ENCODE measurements around the gene RHBDF2. TPM values are rescaled to one million over a fixed set of nuclear protein-coding genes. Genes with fewer than 3 reads are reported as not detected.

RHBDF2 gene
- total RNA-seq, 1 experiment from 2014 or later, result 52.3 TPM

DNA sequence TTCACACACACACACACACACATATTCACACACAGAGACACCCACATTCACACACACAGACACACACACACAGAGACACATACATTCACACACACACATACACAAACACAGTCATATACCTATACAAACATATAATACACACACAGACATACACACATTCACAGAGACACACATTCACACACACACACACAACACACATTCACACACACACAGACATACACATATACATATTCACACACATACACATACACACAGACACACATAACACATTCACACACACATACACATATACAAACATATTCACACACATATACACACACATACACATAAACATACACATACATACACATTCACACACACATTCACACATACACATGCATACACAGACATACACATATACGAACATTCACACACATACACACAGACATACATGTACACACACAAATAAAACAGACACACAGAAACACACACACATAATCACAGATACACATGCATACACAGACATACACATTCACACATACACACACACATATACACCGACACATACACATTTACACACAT lies 46.5 kb upstream of the RHBDF2 start:
- peaks cover 35% of the 10 kb centered on the region for H3K4me1 ChIP-seq (ENCODE audit: insufficient read depth, low read length)
- no peak overlapping the region for H3K4me3 ChIP-seq (ENCODE audit: low read length)
- POLR2A ChIA-PET (ENCODE audit: unreplicated experiment), result no interaction called here
- H2AFZ ChIP-seq (ENCODE audit: low read length), result no peak overlapping the region
- CTCF ChIA-PET, result interaction anchor here (1.5 to 1.7 kb wide), 2 partner anchors 24 to 63 kb away, joined by 3 to 21 read pairs; no protein-coding TSS in a partner anchor
- no peaks in the 10 kb centered on the region for H3K79me2 ChIP-seq (ENCODE audit: low read length)
- H3K9ac ChIP-seq (ENCODE audit: low read length), result peak overlapping the region; percentile 90
- no peaks in the 10 kb centered on the region for H3K36me3 ChIP-seq (ENCODE audit: low read depth, low read length)
- no peak for TF ChIP-seq EZH2phosphoT487 (IDR thresholded peaks at IDR 0.05; ENCODE audit: borderline replicate concordance, low read length)
- no peak for TF ChIP-seq EZH2 (IDR thresholded peaks at IDR 0.05; ENCODE audit: low read length, unreplicated experiment)
- TF ChIP-seq, protein P1, sequence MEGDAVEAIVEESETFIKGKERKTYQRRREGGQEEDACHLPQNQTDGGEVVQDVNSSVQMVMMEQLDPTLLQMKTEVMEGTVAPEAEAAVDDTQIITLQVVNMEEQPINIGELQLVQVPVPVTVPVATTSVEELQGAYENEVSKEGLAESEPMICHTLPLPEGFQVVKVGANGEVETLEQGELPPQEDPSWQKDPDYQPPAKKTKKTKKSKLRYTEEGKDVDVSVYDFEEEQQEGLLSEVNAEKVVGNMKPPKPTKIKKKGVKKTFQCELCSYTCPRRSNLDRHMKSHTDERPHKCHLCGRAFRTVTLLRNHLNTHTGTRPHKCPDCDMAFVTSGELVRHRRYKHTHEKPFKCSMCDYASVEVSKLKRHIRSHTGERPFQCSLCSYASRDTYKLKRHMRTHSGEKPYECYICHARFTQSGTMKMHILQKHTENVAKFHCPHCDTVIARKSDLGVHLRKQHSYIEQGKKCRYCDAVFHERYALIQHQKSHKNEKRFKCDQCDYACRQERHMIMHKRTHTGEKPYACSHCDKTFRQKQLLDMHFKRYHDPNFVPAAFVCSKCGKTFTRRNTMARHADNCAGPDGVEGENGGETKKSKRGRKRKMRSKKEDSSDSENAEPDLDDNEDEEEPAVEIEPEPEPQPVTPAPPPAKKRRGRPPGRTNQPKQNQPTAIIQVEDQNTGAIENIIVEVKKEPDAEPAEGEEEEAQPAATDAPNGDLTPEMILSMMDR (conservative IDR thresholded peaks at IDR 0.05; ENCODE audit: low read depth, low read length), result no peak; the same call in 1 of the 2 replicates
- intact Hi-C loops (cut with micrococcal nuclease), result loop anchor here (1.0 kb wide), 1 partner anchor 24 kb away; no protein-coding TSS in a partner anchor
- H3K27ac ChIP-seq (ENCODE audit: low read length), result peak overlapping the region; percentile 97
- H3K9me3 ChIP-seq (ENCODE audit: low read length), result no peaks in the 10 kb centered on the region
- ATAC-seq (no peak), DNase-seq (no peak)
- no peaks in the 10 kb centered on the region for H3K27me3 ChIP-seq (ENCODE audit: low read length)
- H3K4me2 ChIP-seq (ENCODE audit: low read length), result peak overlapping the region; percentile 74
- no peaks in the 10 kb centered on the region for H4K20me1 ChIP-seq (ENCODE audit: low read length)
- H3F3A ChIP-seq (ENCODE audit: low read length, unreplicated experiment), result no peaks in the 10 kb centered on the region
- H3K9me2 ChIP-seq (replicated peaks; ENCODE audit: low read length), result no peaks in the 10 kb centered on the region
- TSS peak; percentile 47 for BruUV-seq (replicated peaks)

DNA sequence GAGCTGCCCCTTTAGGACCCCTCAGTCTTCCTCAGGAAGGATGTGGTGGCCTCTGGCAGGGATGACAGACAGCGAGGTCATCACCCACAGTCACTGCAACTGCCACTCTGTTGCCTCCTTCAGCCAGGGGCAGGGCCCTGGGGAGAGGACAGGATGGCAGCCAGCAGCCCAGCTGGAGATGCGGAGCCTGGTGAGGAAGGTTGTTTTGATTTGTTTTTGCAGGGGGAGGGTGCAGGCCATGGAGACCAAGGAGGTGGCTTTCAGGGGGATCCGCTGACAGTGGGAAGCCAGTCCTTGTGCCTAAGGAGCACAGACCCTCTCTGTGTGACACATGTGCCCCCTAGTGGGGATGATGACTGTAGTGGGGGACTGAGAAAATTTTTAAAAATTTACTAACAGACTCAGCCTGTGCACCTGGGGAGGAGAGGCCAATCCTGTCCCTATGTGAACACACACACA lies 46.0 kb upstream of the RHBDF2 start:
- Histone ChIP-seq H3K27me3 (ENCODE audit: low read length) (no peaks in the 10 kb centered on the region), H3K27ac (ENCODE audit: low read length) (peak overlapping the region; percentile 97), H4K20me1 (ENCODE audit: low read length) (no peaks in the 10 kb centered on the region), H3K9ac (ENCODE audit: low read length) (peak overlapping the region; percentile 90), H3K9me2 (replicated peaks; ENCODE audit: low read length) (no peaks in the 10 kb centered on the region), H3K4me3 (ENCODE audit: low read length) (peak overlapping the region; percentile 22; the same call in 1 of the 2 replicates), H2AFZ (ENCODE audit: low read length) (no peak overlapping the region), H3K36me3 (ENCODE audit: low read depth, low read length) (no peaks in the 10 kb centered on the region), H3K79me2 (ENCODE audit: low read length) (no peaks in the 10 kb centered on the region), H3K4me1 (ENCODE audit: insufficient read depth, low read length) (peaks cover 35% of the 10 kb centered on the region), H3K4me2 (ENCODE audit: low read length) (peak overlapping the region; percentile 74), H3K9me3 (ENCODE audit: low read length) (no peaks in the 10 kb centered on the region), H3F3A (ENCODE audit: low read length, unreplicated experiment) (no peaks in the 10 kb centered on the region)
- intact Hi-C loops (cut with micrococcal nuclease), result loop anchor here (1.0 kb wide), 1 partner anchor 24 kb away; no protein-coding TSS in a partner anchor
- TF ChIP-seq, protein P1 (conservative IDR thresholded peaks at IDR 0.05; ENCODE audit: low read depth, low read length), result peak; percentile 90
- TF ChIP-seq EZH2phosphoT487 (IDR thresholded peaks at IDR 0.05; ENCODE audit: borderline replicate concordance, low read length), result no peak
- no TSS peak for BruUV-seq (replicated peaks)
- POLR2A ChIA-PET (ENCODE audit: unreplicated experiment), result interaction anchor here (1.4 kb wide), 1 partner anchor 10 kb away, joined by 5 read pairs; no protein-coding TSS in a partner anchor
- peak; percentile 61 for ATAC-seq
- CTCF ChIA-PET, result interaction anchor here (0.7 to 2.4 kb wide), 10 partner anchors 10 to 63 kb away, joined by 3 to 23 read pairs (median 6); partner anchors contain the start of gene ST6GALNAC2
- peak; percentile 80 for DNase-seq
